HG03139 (cell line): Measurements from ENCODE around the gene RPL14.
"Not testable (repeated sequence)": the region's sequence is repeated elsewhere in the genome, so short reads cannot be mapped to it uniquely, and the experiment has no call there.

Experiments used
- ATAC-seq: cut with Tn5 transposase; IDR thresholded peaks from one replicate; pipeline ENCODE4 v1.9.1; 2021; ENCODE audit not compliant: unreplicated experiment

Gene RPL14

GRCh38 chr3:40456940-40457823 lies at the start of gene RPL14:
RPL14 (plus strand) TSS chr3:40457339; CDS start chr3:40457472, 133 bp downstream.
- peak; percentile 62 for ATAC-seq

- ATAC-seq = no peak
Observed at GRCh38 chr3:40407611-40408010, 49.5 kb upstream of the RPL14 start.

DNA sequence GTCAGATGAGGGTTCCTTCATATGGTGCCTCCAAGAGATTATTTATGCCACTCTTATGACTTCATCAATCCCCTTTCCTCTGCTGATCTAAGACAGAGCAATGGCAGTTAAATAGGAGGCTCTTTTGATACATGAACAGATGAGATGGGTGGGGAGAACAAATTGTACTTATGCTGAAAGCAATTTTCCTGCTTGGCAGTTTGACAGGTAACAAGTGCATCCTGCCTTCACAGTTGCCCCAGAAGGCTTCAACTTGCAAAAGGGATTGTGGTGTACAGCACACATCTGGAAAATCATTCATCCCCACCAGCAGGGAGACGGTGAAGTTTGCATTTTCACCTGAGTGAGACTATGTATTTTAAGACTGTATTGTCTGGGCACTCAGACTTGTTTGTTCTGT lies 42.9 kb upstream of the RPL14 start:
- no peak for ATAC-seq

GRCh38 chr3:40417845-40418543 lies 39.1 kb upstream of the RPL14 start:
- ATAC-seq = no peak

GRCh38 chr3:40422861-40423260 lies 34.3 kb upstream of the RPL14 start:
- ATAC-seq = no peak

- ATAC-seq = no peak
Observed at GRCh38 chr3:40427045-40427669, 30.0 kb upstream of the RPL14 start.

DNA sequence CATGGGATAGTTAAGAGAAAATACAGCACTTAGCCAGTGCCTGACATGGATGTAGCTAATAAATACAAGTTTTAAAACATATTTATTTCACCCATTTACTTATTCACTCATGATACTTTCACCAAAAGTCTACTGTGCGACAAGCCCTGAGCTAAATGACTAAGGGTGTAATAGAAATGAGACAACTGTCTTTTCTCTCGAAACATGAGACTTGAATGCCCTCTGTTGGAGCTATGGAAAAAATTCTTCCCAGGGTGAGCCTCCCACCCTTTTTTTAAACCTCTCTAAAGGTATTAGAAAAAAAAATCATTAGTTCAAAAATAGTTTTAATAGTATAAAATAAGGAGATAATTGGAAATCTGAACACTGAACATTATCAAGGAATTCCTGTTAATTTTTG lies 24.3 kb upstream of the RPL14 start:
- ATAC-seq = no peak

DNA sequence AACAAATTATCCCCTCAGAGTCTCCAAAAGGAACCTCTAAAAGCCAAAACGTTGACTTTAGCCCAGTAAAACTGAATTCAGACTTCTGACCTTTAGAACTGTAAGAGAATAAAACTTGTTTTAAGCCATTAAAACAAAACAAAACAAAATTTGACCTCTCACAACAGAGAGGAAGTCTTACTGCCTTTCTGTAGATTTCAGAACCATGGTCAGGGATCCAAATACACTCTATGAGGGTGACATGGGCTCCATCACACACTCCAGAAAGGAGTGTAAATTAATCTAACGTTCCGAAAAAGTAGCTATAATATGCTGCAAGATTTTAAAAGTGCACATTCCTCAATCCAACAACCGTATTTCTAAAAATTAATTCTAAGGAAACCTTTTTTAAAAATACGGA lies 19.2 kb upstream of the RPL14 start:
- no peak for ATAC-seq

DNA sequence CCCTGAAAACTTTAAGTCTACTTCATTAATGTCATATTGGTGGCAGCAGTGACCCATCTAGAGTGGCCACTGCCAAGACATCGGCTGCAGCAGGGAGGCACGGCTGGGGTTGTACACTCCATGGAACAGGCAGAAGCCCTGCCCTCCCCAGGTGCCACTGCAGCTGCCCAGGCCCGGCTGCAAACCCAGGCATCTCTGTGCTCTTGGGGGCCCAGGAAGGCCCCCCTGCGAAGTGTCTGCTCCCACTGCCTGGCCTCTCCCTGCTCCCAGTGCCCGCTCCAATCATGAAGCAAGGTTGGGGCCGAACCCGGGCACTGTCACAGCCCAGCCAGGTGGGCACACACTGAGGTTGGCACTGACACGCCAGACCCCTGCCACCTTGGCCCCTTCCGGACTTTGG lies 12.1 kb upstream of the RPL14 start:
- ATAC-seq = no peak

GRCh38 chr3:40445880-40446279 lies 11.3 kb upstream of the RPL14 start:
- ATAC-seq = no peak

DNA sequence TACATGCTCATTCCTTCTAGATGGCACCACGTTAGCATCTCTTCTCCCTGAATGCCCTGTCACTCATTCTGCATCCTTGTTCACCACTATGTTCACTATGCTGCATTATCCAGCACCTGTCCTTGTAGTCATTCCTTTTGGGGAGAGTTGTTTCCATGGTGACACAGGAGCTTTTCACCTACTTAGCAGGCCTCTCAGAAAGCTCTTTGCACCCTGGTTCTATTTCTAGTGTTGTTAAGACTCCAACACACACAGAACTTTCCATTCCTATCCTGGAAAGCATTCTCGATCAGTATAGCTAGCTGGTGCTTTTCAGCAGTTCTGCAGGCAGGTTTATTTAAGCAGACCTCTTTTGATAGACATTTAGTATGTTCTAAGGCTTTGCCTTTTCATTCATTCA lies 6.7 kb upstream of the RPL14 start:
- no peak for ATAC-seq

DNA sequence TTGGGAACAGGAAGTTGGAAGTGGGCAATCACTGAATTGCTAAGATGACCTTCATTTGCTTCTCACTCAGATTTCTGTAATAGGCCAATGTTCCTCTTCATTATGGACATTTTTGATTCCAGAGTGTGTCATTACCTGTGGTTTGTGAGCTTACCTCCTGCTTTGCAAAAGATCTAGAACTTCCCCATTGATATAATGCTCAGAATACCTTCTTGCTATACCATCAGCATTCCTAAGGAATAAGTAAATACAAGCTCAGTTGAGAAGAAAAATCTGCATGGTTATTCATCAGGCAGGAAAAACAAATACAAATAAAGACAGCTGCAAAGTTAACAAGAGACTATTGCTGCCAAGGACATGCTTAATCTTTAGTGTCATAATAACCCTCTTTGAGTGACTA lies 5.6 kb upstream of the RPL14 start:
- no peak for ATAC-seq

- no peak for ATAC-seq
Observed at GRCh38 chr3:40452057-40452456, 5.1 kb upstream of the RPL14 start.

DNA sequence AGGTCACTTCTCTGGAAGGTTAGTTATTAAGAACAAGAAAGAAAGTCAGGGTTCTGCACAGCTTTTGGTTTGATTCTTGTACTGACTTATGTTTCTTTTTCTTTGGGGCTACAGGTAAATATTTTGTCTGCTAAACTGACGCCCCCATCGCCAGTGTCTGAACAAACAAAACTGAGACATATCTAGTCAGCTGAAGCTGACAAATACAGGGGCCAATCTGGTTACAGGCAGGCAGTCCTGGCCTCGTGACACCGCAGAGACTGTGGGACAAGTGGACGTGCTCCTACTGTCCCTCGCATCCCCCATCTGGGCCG lies 4.6 kb upstream of the RPL14 start:
- ATAC-seq = no peak

DNA sequence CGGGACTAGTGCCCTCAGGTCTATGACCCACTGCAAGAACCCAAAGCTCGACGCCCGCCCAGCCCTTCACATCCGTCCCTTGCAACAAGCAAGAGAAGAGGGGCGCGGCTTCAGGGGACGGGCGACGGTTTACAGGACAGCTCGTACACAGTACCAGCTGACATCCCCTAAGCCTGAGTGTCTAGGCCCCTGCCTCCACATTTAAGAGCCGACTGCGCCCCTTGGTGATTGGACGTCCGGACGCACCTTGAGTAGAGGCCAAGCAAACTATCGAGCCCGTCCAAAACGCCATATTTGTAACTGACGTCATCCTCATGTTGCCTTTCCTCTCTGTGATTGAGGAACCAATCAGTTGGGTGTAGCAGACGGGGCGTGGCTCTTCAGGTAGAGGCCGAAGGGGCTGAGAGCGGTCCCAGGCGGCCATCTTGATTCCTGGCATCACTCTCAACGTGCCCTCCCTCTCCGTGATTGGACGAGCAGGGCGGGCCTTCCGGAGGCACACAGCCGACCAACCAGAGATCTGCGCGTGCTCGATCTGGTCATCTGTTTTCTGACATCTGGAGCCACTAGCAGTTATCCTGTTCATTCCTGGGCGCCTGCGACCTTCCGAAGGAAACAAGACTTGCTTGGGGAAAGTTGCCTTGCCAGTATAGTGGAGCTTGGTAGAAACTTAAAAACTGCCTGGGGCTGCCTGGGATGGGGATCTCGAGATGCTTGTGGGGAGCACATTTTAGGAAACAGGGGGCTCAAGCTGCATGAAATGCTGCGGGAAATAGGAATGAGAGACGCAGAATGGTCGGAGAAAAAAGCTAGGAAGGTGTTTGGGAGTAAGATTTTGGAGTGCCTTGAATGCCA lies 4.0 kb upstream of the RPL14 start:
- peak; percentile 92 for ATAC-seq

GRCh38 chr3:40453933-40454332 lies 3.2 kb upstream of the RPL14 start:
- ATAC-seq = no peak

DNA sequence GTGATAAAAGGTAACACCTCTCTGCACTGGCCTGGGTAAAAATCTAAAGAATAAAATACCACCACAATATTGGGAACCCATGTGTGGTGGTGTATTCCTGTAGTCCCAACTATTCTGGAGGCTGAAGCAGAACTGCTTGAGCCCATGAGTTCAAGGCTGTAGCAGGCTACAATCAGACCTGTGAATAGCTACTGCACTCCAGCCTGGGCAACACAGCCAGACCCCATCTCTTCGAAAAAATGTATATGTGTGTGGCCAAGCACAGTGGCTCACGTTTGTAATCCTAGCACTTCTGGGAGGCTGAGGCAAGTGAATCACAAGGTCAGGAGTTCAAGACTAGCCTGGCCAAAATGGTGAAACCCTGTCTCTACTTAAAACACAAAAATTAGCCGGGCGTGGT lies 1.8 kb upstream of the RPL14 start:
- no peak for ATAC-seq

GRCh38 chr3:40456279-40456939 lies 730 bp upstream of the RPL14 start:
- ATAC-seq = no peak

DNA sequence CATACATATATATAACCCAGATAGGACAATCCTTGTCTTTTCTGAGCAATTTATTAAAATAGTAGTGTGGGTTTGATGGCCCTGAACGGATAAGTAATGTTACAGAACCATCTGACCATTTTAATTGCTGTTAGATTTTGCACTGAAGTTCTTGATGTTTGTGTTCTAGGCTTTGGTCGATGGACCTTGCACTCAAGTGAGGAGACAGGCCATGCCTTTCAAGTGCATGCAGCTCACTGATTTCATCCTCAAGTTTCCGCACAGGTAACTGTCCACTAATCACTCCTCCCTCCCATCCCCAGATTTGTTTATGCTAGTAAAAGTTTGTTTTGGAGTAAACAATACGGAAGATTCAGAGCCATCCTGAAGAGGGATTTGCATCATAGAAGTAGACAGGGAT lies 1.3 kb downstream of the RPL14 start:
- no peak for ATAC-seq

DNA sequence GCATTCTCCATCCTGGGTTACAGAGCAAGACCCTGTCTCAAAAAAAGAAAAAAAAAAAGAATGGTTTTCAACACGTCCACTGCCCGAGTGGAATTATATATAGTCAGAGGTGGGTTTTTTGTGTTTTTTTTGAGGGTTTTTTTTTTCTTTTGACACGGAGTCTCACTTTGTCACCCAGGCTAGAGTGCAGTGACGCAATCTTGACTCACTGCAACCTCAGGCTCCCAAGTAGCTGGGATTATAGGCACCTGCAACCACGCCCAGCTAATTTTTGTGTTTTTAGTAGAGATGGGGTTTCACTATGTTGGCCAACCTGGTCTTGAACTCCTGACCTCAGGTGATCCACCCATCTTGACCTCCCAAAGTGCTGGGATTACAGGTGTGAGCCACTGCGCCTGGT lies 3.3 kb downstream of the RPL14 start:
- ATAC-seq = not testable (repeated sequence)

DNA sequence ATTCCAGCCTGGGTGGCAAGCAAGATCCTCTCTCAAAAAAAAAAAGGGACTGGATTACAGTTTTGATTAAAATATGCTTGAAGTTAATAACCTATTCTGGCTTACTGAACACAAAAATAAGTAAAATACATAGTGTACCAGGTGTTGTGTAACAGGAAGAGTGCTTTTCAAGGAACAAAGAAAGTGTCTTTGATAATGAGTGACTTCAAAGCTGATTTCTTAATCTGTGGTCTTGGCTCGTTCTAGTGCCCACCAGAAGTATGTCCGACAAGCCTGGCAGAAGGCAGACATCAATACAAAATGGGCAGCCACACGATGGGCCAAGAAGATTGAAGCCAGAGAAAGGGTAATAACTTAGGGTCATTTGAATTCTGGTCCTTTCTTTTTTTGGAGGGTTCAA lies 4.0 kb downstream of the RPL14 start:
- no peak for ATAC-seq
